H9 (cell line): ENCODE results near the gene AIF1. TPM values are rescaled to one million over a fixed set of nuclear protein-coding genes. Genes with fewer than 3 reads are reported as not detected.

ENCODE experiments used
- DNase-seq: peaks from one replicate; pipeline ENCODE4 v3.0.0-alpha.2; 2017
- H2AFZ ChIP-seq: one replicate; pipeline ENCODE4 v1.6.1; 2013; ENCODE audit warnings: mild to moderate bottlenecking, low read length, control low read depth, moderate library complexity
- H2AK5ac ChIP-seq: 2 replicates; pipeline ENCODE4 v1.6.1; 2013; ENCODE audit warnings: low read length, control low read depth, mixed read lengths; ENCODE audit not compliant: insufficient read length
- H2BK120ac ChIP-seq: one replicate; pipeline ENCODE4 v1.6.1; 2013; ENCODE audit warnings: low read depth, mild to moderate bottlenecking, low read length, control low read depth, inconsistent platforms; ENCODE audit not compliant: poor library complexity, severe bottlenecking
- H2BK12ac ChIP-seq: 2 replicates; pipeline ENCODE4 v1.6.1; 2013; ENCODE audit warnings: low read length, control low read depth, mixed read lengths, low read depth; ENCODE audit not compliant: insufficient read length
- H2BK15ac ChIP-seq: 2 replicates; pipeline ENCODE4 v1.6.1; 2013; ENCODE audit warnings: low read depth, low read length, control low read depth
- H2BK20ac ChIP-seq: one replicate; pipeline ENCODE4 v1.6.1; 2013; ENCODE audit warnings: low read depth, mild to moderate bottlenecking, low read length, control low read depth, inconsistent platforms; ENCODE audit not compliant: poor library complexity, severe bottlenecking
- H2BK5ac ChIP-seq: 2 replicates; pipeline ENCODE4 v1.6.1; 2013; ENCODE audit warnings: low read length, control low read depth, mixed read lengths; ENCODE audit not compliant: insufficient read length
- H3K14ac ChIP-seq: 2 replicates; pipeline ENCODE4 v1.6.1; 2013; ENCODE audit warnings: low read length, control low read depth; ENCODE audit not compliant: insufficient read depth
- H3K18ac ChIP-seq: 2 replicates; pipeline ENCODE4 v1.6.1; 2013; ENCODE audit warnings: low read depth, mild to moderate bottlenecking, mixed read lengths, low read length, control low read depth; ENCODE audit not compliant: insufficient read length
- H3K23ac ChIP-seq: 2 replicates; pipeline ENCODE4 v1.6.1; 2013; ENCODE audit warnings: low read length, control low read depth, mixed read lengths, low read depth; ENCODE audit not compliant: insufficient read length
- H3K23me2 ChIP-seq: 2 replicates; pipeline ENCODE4 v1.6.1; 2013; ENCODE audit warnings: low read depth, mild to moderate bottlenecking, mixed read lengths, low read length, control low read depth; ENCODE audit not compliant: insufficient read length, poor library complexity, severe bottlenecking
- H3K27ac ChIP-seq: 2 replicates; pipeline ENCODE4 v1.5.1; 2013; ENCODE audit warnings: low read length, control low read depth, mixed read lengths, low read depth; ENCODE audit not compliant: insufficient read length
- H3K27me3 ChIP-seq: 2 replicates; pipeline ENCODE4 v1.6.1; 2013; ENCODE audit warnings: low read length, control low read depth, inconsistent platforms; ENCODE audit not compliant: insufficient read depth
- H3K4ac ChIP-seq: 2 replicates; pipeline ENCODE4 v1.6.1; 2013; ENCODE audit warnings: low read depth, mild to moderate bottlenecking, control low read depth, inconsistent platforms, low read length, moderate library complexity
- H3K4me1 ChIP-seq: 2 replicates; pipeline ENCODE4 v1.6.1; 2013; ENCODE audit warnings: low read length, control low read depth, inconsistent platforms; ENCODE audit not compliant: insufficient read depth
- H3K4me2 ChIP-seq: 2 replicates; pipeline ENCODE4 v1.6.1; 2013; ENCODE audit warnings: low read length, control low read depth, mixed read lengths; ENCODE audit not compliant: insufficient read length, insufficient read depth
- H3K56ac ChIP-seq: 2 replicates; pipeline ENCODE4 v1.6.1; 2013; ENCODE audit warnings: low read depth, mild to moderate bottlenecking, mixed read lengths, low read length, control low read depth; ENCODE audit not compliant: insufficient read length
- H3K79me1 ChIP-seq: 2 replicates; pipeline ENCODE4 v1.6.1; 2013; ENCODE audit warnings: low read depth, mild to moderate bottlenecking, moderate library complexity, low read length, control low read depth, inconsistent platforms; ENCODE audit not compliant: insufficient read depth, poor library complexity, severe bottlenecking
- H3K79me2 ChIP-seq: 2 replicates; pipeline ENCODE4 v1.6.1; 2013; ENCODE audit warnings: low read length, control low read depth, inconsistent platforms; ENCODE audit not compliant: insufficient read depth
- H3K9ac ChIP-seq: 2 replicates; pipeline ENCODE4 v1.6.1; 2013; ENCODE audit warnings: low read length, control low read depth, mixed read lengths; ENCODE audit not compliant: insufficient read length; ENCODE audit errors: extremely low read depth
- H3K9me3 ChIP-seq: one replicate; pipeline ENCODE4 v1.6.1; 2013; ENCODE audit warnings: low read depth, low read length, inconsistent platforms; ENCODE audit not compliant: control insufficient read depth
- H3T11ph ChIP-seq: one replicate; pipeline ENCODE4 v1.6.1; 2013; ENCODE audit warnings: mild to moderate bottlenecking, low read length, control low read depth, inconsistent platforms
- H4K20me1 ChIP-seq: one replicate; pipeline ENCODE4 v1.6.1; 2013; ENCODE audit not compliant: control insufficient read depth, insufficient read length, insufficient read depth
- H4K5ac ChIP-seq: 2 replicates; pipeline ENCODE4 v1.6.1; 2013; ENCODE audit warnings: low read depth, mild to moderate bottlenecking, mixed read lengths, low read length, control low read depth; ENCODE audit not compliant: insufficient read length
- H4K8ac ChIP-seq: replicated peaks from 2 replicates; pipeline ENCODE4 v1.6.1; 2013; ENCODE audit warnings: low read length, control low read depth, mixed read lengths, low read depth; ENCODE audit not compliant: insufficient read length
- H4K91ac ChIP-seq: 2 replicates; pipeline ENCODE4 v1.6.1; 2013; ENCODE audit warnings: low read depth, mild to moderate bottlenecking, moderate library complexity, mixed read lengths, low read length, control low read depth; ENCODE audit not compliant: insufficient read length
- H3K27ac Mint-ChIP-seq, 3 experiments: 2 replicates in 2 of 3; 3 replicates in 1 of 3; pipeline ENCODE4 v1.8.0; 2020 to 2021; ENCODE audit warnings: mixed read lengths in 3 of 3, mild to moderate bottlenecking in 1 of 3, moderate library complexity in 1 of 3
- H3K27me3 Mint-ChIP-seq: 2 replicates; pipeline ENCODE4 v1.8.0; 2021; ENCODE audit warnings: low read depth, mild to moderate bottlenecking, moderate library complexity, mixed read lengths
- H3K36me3 Mint-ChIP-seq, 3 experiments: 2 replicates in 2 of 3; 3 replicates in 1 of 3; pipeline ENCODE4 v1.8.0; 2020 to 2021; ENCODE audit warnings: low read depth in 3 of 3, mixed read lengths in 3 of 3; ENCODE audit not compliant: insufficient read depth in 1 of 3
- H3K4me1 Mint-ChIP-seq, 2 experiments: 2 replicates each; pipeline ENCODE4 v1.8.0; 2020; ENCODE audit warnings: mixed read lengths in 2 of 2
- H3K4me3 Mint-ChIP-seq, 2 experiments: 2 replicates in 1 of 2; 3 replicates in 1 of 2; pipeline ENCODE4 v1.8.0; 2020 to 2021; ENCODE audit warnings: mild to moderate bottlenecking in 2 of 2, mixed read lengths in 2 of 2, moderate library complexity in 1 of 2
- H3K9me3 Mint-ChIP-seq, 2 experiments: 2 replicates in 1 of 2; 3 replicates in 1 of 2; pipeline ENCODE4 v1.8.0; 2020; ENCODE audit warnings: mild to moderate bottlenecking in 2 of 2, mixed read lengths in 2 of 2, moderate library complexity in 1 of 2
- WGBS: extraction: QIAGEN DNeasy Blood & Tissue Kit; methylation state at CpG from one replicate; pipeline ENCODE4 v1.1.7; 2013; ENCODE audit warnings: missing lambda C conversion rate, low lambda C conversion rate, mixed read lengths; ENCODE audit not compliant: insufficient read length; ENCODE audit errors: extremely low coverage; 5-methylcytosine and 5-hydroxymethylcytosine counted together
- total RNA-seq: library from RNA; stranded (reverse); gene quantifications from 2 replicates; pipeline ENCODE4 v1.2.1, GENCODE V29; 2021
- TF ChIP-seq, protein P1 (sequence below): fragments of 200-600 bp; sonication (generic); conservative IDR thresholded peaks from 3 replicates; pipeline ENCODE4 v1.8.0; 2021; ENCODE audit warnings: antibody characterized with exemption, mild to moderate bottlenecking

The AIF1 gene
- total RNA-seq, 1 experiment from 2014 or later: 4.2 TPM

GRCh38 chr6:31660381-31661261, 45.6 kb downstream of the AIF1 start, which contains the start of gene C6orf47:
TSS of gene C6orf47 (minus strand) at chr6:31660778. CDS start at chr6:31659947, 831 bp downstream.
- no peaks in the 10 kb centered on the region for H3K9me3 Mint-ChIP-seq

More at GRCh38 chr6:31660381-31661261, 45.6 kb downstream of the AIF1 start, which contains the start of gene C6orf47:
- Histone ChIP-seq H4K5ac (no peak within 1 kb of the TSS), H3K56ac (no peak within 1 kb of the TSS), H3K79me1 (peaks cover 15% of the 10 kb centered on the region), H2BK12ac (no peak within 1 kb of the TSS), H2AK5ac (no peak within 1 kb of the TSS), H3K14ac (peak within 1 kb of the TSS; percentile 90), H3T11ph (no peak within 1 kb of the TSS), H2AFZ (no peak within 1 kb of the TSS), H3K79me2 (peaks cover 4% of the 10 kb centered on the region; the same call in 1 of the 2 replicates), H3K4me1 (no peaks in the 10 kb centered on the region), H3K27ac (no peak within 1 kb of the TSS), H3K9ac (peak within 1 kb of the TSS; percentile 91), H3K4ac (no peak within 1 kb of the TSS), H2BK20ac (no peak within 1 kb of the TSS), H4K20me1 (no peaks in the 10 kb centered on the region), H4K91ac (no peak within 1 kb of the TSS), H3K23me2 (peaks cover 19% of the 10 kb centered on the region), H4K8ac (no peak within 1 kb of the TSS), H2BK15ac (no peak within 1 kb of the TSS), H2BK120ac (no peak within 1 kb of the TSS), H3K18ac (peak within 1 kb of the TSS; percentile 37), H3K9me3 (no peaks in the 10 kb centered on the region), H3K23ac (no peak within 1 kb of the TSS), H3K27me3 (no peaks in the 10 kb centered on the region), H2BK5ac (no peak within 1 kb of the TSS), H3K4me2 (peak within 1 kb of the TSS; percentile 73)
- peak; percentile 91 for DNase-seq
- no CpG with 5 or more reads among the region's 52 CpGs for WGBS
- Mint-ChIP-seq H3K27me3 (no peaks in the 10 kb centered on the region; the same call in 1 of the 2 replicates), H3K27ac (peak within 1 kb of the TSS; percentile 85 to 95 (median 94)), H3K4me3 (peak within 1 kb of the TSS; percentile 87 to 92), H3K4me1 (peaks cover 36 to 43% of the 10 kb centered on the region in 2 experiments), H3K36me3 (peaks cover 23 to 48% (median 42%) of the 10 kb centered on the region in 3 experiments)
- TF ChIP-seq, protein P1, sequence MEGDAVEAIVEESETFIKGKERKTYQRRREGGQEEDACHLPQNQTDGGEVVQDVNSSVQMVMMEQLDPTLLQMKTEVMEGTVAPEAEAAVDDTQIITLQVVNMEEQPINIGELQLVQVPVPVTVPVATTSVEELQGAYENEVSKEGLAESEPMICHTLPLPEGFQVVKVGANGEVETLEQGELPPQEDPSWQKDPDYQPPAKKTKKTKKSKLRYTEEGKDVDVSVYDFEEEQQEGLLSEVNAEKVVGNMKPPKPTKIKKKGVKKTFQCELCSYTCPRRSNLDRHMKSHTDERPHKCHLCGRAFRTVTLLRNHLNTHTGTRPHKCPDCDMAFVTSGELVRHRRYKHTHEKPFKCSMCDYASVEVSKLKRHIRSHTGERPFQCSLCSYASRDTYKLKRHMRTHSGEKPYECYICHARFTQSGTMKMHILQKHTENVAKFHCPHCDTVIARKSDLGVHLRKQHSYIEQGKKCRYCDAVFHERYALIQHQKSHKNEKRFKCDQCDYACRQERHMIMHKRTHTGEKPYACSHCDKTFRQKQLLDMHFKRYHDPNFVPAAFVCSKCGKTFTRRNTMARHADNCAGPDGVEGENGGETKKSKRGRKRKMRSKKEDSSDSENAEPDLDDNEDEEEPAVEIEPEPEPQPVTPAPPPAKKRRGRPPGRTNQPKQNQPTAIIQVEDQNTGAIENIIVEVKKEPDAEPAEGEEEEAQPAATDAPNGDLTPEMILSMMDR: no peak
